Activated naive CD4-positive, alpha-beta T cell treated with anti-CD3 and anti-CD28 coated beads, Interleukin-2, amount 10 ng/mL, durations not matched to agents 7 days and 5 days (primary cell): Measurements from ENCODE around the gene FMN1.

ENCODE experiments used
- CTCF ChIA-PET: fragments of 350-600 bp; sonication (Branson Sonifier 250); formaldehyde crosslinking; loops from one replicate; lab custom pipeline; 2021; ENCODE audit warnings: antibody characterized with exemption; lab: Charles Lee
- DNase-seq: peaks from one replicate; pipeline ENCODE4 v3.0.0-alpha.2; 2020
- H3K27ac Mint-ChIP-seq: one replicate; pipeline ENCODE4 v1.8.0; 2021; ENCODE audit warnings: mild to moderate bottlenecking, moderate library complexity, mixed read lengths
- H3K27me3 Mint-ChIP-seq: one replicate; pipeline ENCODE4 v1.8.0; 2021; ENCODE audit warnings: mild to moderate bottlenecking, mixed read lengths
- H3K36me3 Mint-ChIP-seq: one replicate; pipeline ENCODE4 v1.8.0; 2021; ENCODE audit warnings: mixed read lengths
- H3K4me1 Mint-ChIP-seq: one replicate; pipeline ENCODE4 v1.8.0; 2021; ENCODE audit warnings: mixed read lengths
- H3K4me3 Mint-ChIP-seq: one replicate; pipeline ENCODE4 v1.8.0; 2021; ENCODE audit warnings: mild to moderate bottlenecking, moderate library complexity, mixed read lengths
- H3K9me3 Mint-ChIP-seq: one replicate; pipeline ENCODE4 v1.8.0; 2021; ENCODE audit warnings: mixed read lengths

FMN1 gene

DNA sequence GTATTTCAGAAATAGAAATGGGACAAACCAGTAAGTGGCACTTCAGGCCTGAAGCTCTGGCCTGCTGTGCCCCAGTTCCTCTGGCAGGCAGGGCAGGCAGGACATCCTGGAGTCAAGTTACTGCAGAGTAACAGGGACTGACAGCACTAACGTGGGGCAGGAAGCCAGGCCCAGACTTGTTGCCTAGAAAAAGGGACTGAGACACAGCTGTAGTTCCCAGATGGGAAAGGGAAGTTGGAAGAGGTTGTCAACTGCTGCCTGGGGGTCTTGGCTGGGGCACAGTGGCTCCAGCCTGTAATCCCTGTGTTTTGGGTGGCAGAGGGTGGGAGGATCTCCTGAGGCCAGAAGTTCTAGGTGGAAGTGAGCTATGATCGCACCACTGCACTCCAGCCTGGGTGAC is 171.9 kb downstream of the FMN1 start:
- CTCF ChIA-PET = interaction anchor here (0.7 to 1.0 kb wide), 4 partner anchors 109 to 217 kb away, joined by 3 to 5 read pairs (median 4); no protein-coding TSS in a partner anchor
- no peak for DNase-seq
- Mint-ChIP-seq H3K27ac (no peak overlapping the region), H3K9me3 (no peaks in the 10 kb centered on the region), H3K36me3 (no peaks in the 10 kb centered on the region), H3K4me1 (no peaks in the 10 kb centered on the region), H3K4me3 (no peak overlapping the region), H3K27me3 (peaks cover 4% of the 10 kb centered on the region)

DNA sequence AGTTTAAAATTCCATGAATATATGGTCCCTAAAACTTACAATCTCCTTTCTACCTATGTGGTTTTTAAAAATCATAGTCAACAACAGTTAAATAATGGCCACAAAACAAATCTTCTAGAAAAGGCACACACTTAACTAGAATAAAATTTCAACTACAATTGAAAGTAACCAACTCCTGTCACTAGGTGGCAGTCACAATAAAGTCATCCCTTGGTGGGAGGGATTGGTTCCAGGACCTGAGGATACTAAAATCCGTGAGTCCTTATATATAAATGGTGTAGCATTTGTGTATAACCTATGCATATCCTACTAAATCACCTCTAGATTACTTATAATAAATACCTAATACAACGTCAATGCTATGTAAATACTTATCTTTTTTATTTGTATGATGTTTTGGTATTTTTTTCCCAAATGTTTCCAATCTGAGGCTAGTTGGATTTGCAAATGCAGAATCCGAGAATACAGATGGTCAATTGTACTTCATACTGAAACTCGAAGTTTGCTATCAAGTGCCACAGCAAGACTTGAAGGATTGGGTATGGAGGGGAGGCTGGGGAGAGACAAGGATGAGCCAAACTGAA is 172.6 kb downstream of the FMN1 start:
- H3K27me3 Mint-ChIP-seq = peaks cover 4% of the 10 kb centered on the region
- H3K4me3 Mint-ChIP-seq = no peak overlapping the region
- CTCF ChIA-PET = interaction anchor here (0.7 to 1.1 kb wide), 5 partner anchors 59 to 218 kb away, joined by 3 to 4 read pairs (median 4); no protein-coding TSS in a partner anchor
- no peaks in the 10 kb centered on the region for H3K36me3 Mint-ChIP-seq
- H3K27ac Mint-ChIP-seq = no peak overlapping the region
- no peaks in the 10 kb centered on the region for H3K4me1 Mint-ChIP-seq
- DNase-seq = no peak
- no peaks in the 10 kb centered on the region for H3K9me3 Mint-ChIP-seq

DNA sequence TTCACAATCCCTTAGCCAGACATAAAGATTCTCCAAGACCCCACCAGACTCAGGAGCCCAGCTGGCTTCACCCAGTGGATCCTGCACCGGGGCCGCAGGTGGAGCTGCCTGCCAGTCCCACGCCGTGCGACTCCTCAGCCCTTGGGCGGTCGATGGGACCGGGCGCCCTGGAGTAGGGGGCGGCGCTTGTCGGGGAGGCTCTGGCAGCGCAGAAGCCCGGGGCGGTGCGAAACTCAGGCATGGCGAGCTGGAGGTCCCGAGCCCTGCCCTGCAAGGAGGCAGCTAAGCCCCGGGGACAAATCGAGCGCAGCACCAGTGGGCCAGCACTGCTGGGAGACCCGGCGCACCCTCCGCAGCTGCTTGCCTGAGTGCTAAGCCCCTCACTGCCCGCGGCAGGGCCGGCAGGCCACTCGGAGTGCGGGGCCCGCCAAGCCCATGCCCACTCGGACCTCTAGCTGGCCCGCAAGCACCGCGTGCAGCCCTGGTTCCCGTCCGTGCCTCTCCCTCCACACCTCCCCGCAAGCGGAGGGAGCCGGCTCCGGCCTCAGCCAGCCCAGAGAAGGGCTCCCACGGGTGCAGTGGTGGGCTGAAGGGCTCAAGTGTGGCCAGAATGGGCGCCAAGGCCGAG is 175.0 kb downstream of the FMN1 start:
- Mint-ChIP-seq H3K4me1 (no peaks in the 10 kb centered on the region), H3K27ac (no peak overlapping the region), H3K27me3 (peaks cover 4% of the 10 kb centered on the region), H3K9me3 (no peaks in the 10 kb centered on the region), H3K4me3 (no peak overlapping the region), H3K36me3 (no peaks in the 10 kb centered on the region)
- DNase-seq = no peak
- CTCF ChIA-PET = no interaction called here

DNA sequence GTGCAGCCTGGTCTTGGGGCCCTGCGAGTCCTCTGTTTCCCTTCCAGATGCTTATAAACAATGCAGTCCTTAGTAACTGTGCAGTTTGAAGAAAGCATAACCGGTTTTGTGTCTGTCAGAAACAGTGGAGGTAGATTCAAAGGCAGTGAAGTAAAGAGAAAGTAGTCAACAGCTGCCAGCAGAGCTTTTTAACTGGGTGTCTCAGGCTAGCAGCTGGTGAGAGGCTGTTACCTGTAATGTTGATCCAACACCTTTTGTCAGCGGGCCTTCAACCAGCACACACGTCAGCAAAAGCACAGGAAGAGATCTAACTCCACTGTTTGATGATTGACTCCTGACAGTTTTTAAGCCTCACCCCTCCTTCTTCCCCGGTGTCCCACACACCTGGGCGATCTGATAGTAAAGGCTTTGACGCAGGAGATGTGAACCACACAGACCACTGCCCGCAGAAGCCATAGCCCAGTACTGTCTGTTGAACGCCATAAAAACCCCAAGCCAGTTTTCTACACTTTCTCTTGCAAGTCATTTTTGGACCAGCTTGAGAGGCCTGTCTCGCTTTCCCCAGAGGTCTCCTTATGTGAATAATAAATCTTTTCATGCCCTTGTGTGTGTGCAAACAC is 178.0 kb downstream of the FMN1 start:
- H3K36me3 Mint-ChIP-seq = no peaks in the 10 kb centered on the region
- no peak for DNase-seq
- H3K4me1 Mint-ChIP-seq = no peaks in the 10 kb centered on the region
- no peak overlapping the region for H3K4me3 Mint-ChIP-seq
- peaks cover 8% of the 10 kb centered on the region for H3K27me3 Mint-ChIP-seq
- no peak overlapping the region for H3K27ac Mint-ChIP-seq
- CTCF ChIA-PET = no interaction called here
- H3K9me3 Mint-ChIP-seq = no peaks in the 10 kb centered on the region

DNA sequence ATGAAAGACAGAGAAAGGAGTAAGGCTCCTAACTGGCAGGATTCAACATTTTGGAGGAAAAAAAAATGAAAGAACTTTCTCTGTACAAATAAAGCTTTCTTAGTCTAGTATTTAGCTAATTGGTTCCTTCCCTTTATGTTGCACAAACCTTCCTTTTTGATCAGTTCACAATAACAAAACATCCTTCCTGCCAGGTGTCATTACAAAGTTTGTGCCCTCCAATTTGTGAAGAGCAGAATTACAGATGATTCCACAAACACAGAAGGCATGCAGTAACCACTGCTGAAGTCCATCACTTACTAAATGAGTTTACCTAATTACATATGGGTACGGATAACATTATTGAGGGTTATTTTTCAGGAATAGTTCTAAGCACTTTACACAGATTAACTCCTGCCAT is 179.9 kb downstream of the FMN1 start:
- CTCF ChIA-PET = no interaction called here
- no peak for DNase-seq
- H3K27me3 Mint-ChIP-seq = peaks cover 8% of the 10 kb centered on the region
- no peaks in the 10 kb centered on the region for H3K4me1 Mint-ChIP-seq
- no peak overlapping the region for H3K4me3 Mint-ChIP-seq
- H3K36me3 Mint-ChIP-seq = no peaks in the 10 kb centered on the region
- no peak overlapping the region for H3K27ac Mint-ChIP-seq
- no peaks in the 10 kb centered on the region for H3K9me3 Mint-ChIP-seq

DNA sequence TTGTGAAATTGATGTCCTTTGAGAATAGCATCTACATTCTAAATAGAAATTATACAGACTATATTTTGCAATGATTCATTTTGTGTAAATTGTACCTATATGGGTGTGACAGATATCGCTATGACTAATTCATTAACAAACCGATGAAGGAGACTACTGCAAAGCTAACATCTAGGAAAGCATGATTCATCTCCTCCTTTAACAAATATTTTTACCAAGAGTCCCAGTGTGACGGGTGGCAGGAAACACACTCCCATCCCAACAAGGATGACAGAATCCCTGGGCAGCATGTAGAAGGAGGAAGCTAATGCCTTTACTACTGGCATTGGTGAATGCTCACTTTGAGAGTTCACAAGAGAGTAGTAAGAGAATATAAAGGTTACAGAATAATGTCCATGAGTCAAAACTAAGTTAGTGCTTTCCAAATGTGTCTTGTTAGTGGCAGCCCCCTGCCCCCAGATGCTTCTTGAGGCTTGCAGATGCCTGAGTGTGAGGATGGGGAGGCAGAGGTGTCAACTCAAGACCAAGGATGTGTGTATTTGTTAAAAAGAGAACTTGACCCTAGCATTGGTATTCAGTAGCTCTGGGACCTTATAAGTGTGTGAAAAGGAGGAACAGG is 180.6 kb downstream of the FMN1 start:
- DNase-seq = no peak
- H3K9me3 Mint-ChIP-seq = no peaks in the 10 kb centered on the region
- H3K27ac Mint-ChIP-seq = no peak overlapping the region
- no peaks in the 10 kb centered on the region for H3K4me1 Mint-ChIP-seq
- no peaks in the 10 kb centered on the region for H3K36me3 Mint-ChIP-seq
- no peak overlapping the region for H3K4me3 Mint-ChIP-seq
- CTCF ChIA-PET = no interaction called here
- peaks cover 8% of the 10 kb centered on the region for H3K27me3 Mint-ChIP-seq

DNA sequence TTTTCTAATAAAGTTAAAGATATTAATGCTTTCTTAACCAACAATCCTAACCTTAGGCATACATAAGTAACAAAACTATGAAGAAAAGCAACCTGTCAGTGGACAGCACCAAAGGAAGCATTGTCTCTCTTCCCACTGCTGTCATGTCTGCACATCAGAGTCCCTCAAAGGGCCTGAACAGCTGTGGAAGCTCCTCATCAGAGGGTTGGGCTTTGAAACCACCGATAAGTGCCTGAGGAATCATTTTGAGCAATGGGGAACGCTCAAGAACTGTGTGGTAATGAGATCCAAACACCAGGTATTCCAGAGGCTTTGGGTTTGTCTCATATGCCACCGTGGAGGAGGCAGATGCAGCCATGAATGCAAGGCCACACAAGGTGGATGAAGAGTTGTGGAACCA is 182.5 kb downstream of the FMN1 start:
- H3K36me3 Mint-ChIP-seq = no peaks in the 10 kb centered on the region

DNA sequence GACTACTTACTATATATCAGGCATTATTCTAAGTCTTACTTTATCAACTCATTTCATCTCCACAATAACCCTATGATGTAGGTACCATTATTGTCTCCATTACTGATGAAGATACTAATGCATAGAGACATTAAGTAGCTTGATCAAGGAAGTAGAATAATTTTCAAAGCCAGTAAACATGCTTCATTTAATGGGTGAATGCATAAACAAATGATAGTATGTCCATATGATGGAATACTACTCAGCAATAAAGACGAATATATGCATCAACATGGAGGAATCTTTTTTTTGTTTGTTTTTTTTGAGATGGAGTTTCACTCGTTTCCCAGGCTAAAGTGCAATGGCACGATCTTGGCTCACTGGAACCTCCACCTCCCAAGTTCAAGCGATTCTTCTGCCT is 184.9 kb downstream of the FMN1 start:
- Mint-ChIP-seq H3K9me3 (no peaks in the 10 kb centered on the region), H3K4me1 (no peaks in the 10 kb centered on the region), H3K27ac (no peak overlapping the region), H3K36me3 (no peaks in the 10 kb centered on the region), H3K4me3 (no peak overlapping the region), H3K27me3 (peaks cover 12% of the 10 kb centered on the region)
- CTCF ChIA-PET = no interaction called here
- no peak for DNase-seq

More for the DNA sequence above, 182.5 kb downstream of the FMN1 start:
- CTCF ChIA-PET = no interaction called here
- no peaks in the 10 kb centered on the region for H3K4me1 Mint-ChIP-seq
- no peak overlapping the region for H3K27ac Mint-ChIP-seq
- no peak for DNase-seq
- peaks cover 12% of the 10 kb centered on the region for H3K27me3 Mint-ChIP-seq
- H3K9me3 Mint-ChIP-seq = no peaks in the 10 kb centered on the region
- H3K4me3 Mint-ChIP-seq = no peak overlapping the region

DNA sequence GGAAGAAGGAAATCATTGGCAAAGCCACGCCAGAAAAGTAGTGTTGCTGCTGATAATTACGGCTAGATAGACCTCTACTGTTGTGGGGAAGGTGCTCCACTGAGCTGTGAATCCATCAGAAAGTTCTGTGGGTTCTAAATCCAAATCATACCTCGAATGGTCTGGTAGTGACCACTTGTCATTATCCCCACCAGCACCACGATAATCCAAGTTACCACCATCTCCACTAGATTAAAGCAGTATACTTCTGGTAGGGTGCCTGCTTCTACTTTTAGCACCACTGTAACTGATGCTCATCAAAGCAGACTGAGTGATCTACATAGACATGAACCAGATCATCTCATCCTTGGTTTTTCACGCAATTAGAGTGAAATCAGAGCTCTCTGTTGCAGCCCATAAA is 185.5 kb downstream of the FMN1 start:
- H3K27ac Mint-ChIP-seq = no peak overlapping the region
- H3K27me3 Mint-ChIP-seq = peaks cover 12% of the 10 kb centered on the region
- no peak overlapping the region for H3K4me3 Mint-ChIP-seq
- no peaks in the 10 kb centered on the region for H3K36me3 Mint-ChIP-seq
- H3K4me1 Mint-ChIP-seq = no peaks in the 10 kb centered on the region
- no peaks in the 10 kb centered on the region for H3K9me3 Mint-ChIP-seq
- CTCF ChIA-PET = no interaction called here
- DNase-seq = no peak

DNA sequence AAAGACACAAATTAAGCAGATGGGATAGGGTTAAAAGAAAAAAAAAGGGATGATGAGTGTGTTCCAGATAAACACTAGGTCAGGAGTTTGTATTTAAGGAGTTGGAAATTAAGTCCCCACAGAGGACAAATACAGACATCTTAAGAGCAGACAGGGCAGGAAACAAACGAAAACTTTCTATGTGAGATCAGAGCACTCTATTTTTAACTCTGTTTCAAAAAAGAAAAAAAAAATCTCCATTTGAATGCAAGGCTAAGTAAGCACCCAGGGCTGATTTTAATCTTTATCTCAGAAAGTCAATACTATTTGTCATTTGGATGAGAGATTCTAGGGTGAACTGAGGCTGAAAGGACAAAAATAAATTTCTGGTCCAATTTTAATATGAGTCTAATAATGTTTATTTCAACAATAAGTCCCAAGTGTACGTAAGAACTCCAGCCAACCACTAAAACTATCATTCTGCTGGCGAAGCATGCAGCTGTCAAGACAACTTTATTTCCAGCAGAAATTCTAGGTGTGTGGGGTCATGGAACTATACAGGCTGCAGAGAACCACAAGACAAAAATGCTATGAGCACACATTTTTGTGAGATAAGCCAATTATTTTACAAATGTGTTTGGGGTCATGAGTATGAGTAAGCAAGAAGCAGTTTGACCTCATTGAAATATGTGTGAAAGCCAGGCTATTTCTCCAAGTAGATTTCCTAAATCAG is 186.1 kb downstream of the FMN1 start:
- Mint-ChIP-seq H3K9me3 (no peaks in the 10 kb centered on the region), H3K27me3 (peaks cover 12% of the 10 kb centered on the region), H3K36me3 (no peaks in the 10 kb centered on the region), H3K4me3 (no peak overlapping the region), H3K4me1 (no peaks in the 10 kb centered on the region), H3K27ac (no peak overlapping the region)
- no peak for DNase-seq
- CTCF ChIA-PET = no interaction called here

DNA sequence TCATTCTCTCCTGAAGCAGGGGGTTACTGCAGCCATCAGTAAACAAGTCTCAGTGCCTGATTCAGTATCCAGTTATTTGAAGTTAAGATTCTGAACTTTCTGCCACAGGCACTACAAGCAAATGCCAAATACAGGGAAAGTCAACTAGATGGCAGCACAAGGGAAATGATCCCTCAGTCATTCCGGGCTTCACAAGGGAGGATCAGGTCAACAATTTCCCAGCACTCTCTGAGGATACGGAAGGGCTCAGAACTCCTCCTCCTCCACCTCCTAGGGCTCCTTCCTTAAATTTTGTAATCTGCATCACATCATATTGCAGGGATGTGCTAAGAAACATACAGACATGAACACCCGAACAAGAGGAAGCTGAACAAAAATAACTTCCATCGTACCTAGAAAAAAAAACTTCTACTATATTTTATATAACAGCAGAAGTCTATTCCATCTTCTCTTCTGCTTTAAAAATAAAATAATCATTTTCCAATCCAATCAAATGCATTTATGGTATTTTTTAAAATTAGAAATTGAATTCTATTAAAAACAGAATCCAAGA is 187.1 kb downstream of the FMN1 start:
- CTCF ChIA-PET = no interaction called here
- H3K27me3 Mint-ChIP-seq = peaks cover 9% of the 10 kb centered on the region
- no peaks in the 10 kb centered on the region for H3K36me3 Mint-ChIP-seq

DNA sequence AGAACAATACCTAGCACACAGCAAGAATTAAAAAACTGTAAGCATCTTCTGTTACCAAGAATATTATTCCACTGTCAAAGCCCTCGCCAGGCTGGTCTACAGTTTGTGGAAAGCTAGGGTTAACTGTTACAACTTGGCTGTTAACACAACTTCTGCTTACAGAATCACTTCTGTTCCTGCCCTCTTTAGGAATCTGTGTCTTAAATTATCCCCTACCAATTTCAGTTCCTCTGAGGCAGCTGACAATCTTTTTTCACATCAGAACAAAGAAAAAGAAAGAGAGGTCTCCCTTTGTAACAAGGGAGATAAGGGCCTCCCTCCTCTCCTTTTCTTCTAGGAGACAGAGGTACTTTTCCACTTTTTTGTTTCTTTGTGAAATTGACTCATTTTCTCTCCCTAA is 188.9 kb downstream of the FMN1 start:
- H3K27ac Mint-ChIP-seq = no peak overlapping the region
- H3K27me3 Mint-ChIP-seq = peaks cover 4% of the 10 kb centered on the region
- no peaks in the 10 kb centered on the region for H3K4me1 Mint-ChIP-seq
- no peak for DNase-seq
- no peak overlapping the region for H3K4me3 Mint-ChIP-seq
- no peaks in the 10 kb centered on the region for H3K36me3 Mint-ChIP-seq
- CTCF ChIA-PET = no interaction called here
- H3K9me3 Mint-ChIP-seq = no peaks in the 10 kb centered on the region

More for the DNA sequence above, 187.1 kb downstream of the FMN1 start:
- no peak overlapping the region for H3K27ac Mint-ChIP-seq
- H3K4me1 Mint-ChIP-seq = no peaks in the 10 kb centered on the region
- no peaks in the 10 kb centered on the region for H3K9me3 Mint-ChIP-seq
- no peak overlapping the region for H3K4me3 Mint-ChIP-seq
- DNase-seq = no peak

DNA sequence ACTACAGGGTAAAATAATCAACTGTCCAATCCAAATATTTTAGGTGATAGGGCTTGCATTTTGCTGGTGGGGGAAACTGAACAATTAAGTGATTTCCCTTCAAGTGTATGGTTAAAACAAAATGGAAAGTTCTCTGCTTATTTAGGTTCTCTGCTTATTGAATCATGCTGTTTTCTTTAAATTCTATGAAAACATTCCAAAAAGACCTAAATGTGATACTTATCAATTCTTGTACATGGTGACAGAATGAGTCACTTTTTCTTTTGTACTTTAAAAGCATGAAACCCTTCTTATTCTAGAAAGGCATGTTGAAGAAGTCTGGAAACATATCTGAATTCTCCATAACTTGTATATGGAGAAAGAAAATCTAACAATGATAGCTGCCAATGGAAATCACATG is 192.6 kb downstream of the FMN1 start:
- Mint-ChIP-seq H3K27me3 (no peaks in the 10 kb centered on the region), H3K4me1 (no peaks in the 10 kb centered on the region), H3K27ac (no peak overlapping the region), H3K9me3 (no peaks in the 10 kb centered on the region), H3K36me3 (no peaks in the 10 kb centered on the region), H3K4me3 (no peak overlapping the region)
- CTCF ChIA-PET = interaction anchor here (0.6 kb wide), 1 partner anchor 153 kb away, joined by 3 read pairs; no protein-coding TSS in a partner anchor
- no peak for DNase-seq
